ENCODE data around the gene MTX3. TPM values are rescaled to one million over a fixed set of nuclear protein-coding genes. Genes with fewer than 3 reads are reported as not detected.

Gene MTX3
- total and polyA plus RNA-seq, 2 donors (not counting 3 experiments of a cell fraction or from before 2014, with no cell fraction given), result 2.9 to 8.3 TPM

GRCh38 chr5:79964136-79964535 lies 26.9 kb downstream of the MTX3 start:
- intact Hi-C loops (cut with micrococcal nuclease), result no loop called here
- ChIA-PET CTCF (no interaction called here), POLR2A (no interaction called here)
- BruUV-seq (replicated peaks), result no TSS peak
- H3K9me3 ChIP-seq (replicated peaks; ENCODE audit: control insufficient read depth, insufficient read depth, low read length), result no peaks in the 10 kb centered on the region
- TF ChIP-seq GATA2 (IDR thresholded peaks at IDR 0.05; ENCODE audit: insufficient read depth, insufficient read length, low read depth, low read length) (no peak), JUN (IDR thresholded peaks at IDR 0.05; ENCODE audit: borderline replicate concordance, insufficient read depth, insufficient read length, low read depth) (no peak), POLR2AphosphoS5 (IDR thresholded peaks at IDR 0.05; ENCODE audit: insufficient read depth, low read depth, low read length) (no peak), POLR2A (IDR thresholded peaks at IDR 0.05; ENCODE audit: low read depth, low read length) (no peak), FOS (IDR thresholded peaks at IDR 0.05; ENCODE audit: borderline replicate concordance, insufficient read depth, low read length) (no peak), EZH2 (IDR thresholded peaks at IDR 0.05; ENCODE audit: borderline replicate concordance, low read depth, low read length, severe bottlenecking) (no peak), MYC (IDR thresholded peaks at IDR 0.05; ENCODE audit: low read depth, low read length) (no peak)
- TF ChIP-seq, protein P1, sequence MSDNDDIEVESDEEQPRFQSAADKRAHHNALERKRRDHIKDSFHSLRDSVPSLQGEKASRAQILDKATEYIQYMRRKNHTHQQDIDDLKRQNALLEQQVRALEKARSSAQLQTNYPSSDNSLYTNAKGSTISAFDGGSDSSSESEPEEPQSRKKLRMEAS (IDR thresholded peaks at IDR 0.05; ENCODE audit: insufficient read depth, insufficient read length), result no peak
- TF ChIP-seq, protein P2, sequence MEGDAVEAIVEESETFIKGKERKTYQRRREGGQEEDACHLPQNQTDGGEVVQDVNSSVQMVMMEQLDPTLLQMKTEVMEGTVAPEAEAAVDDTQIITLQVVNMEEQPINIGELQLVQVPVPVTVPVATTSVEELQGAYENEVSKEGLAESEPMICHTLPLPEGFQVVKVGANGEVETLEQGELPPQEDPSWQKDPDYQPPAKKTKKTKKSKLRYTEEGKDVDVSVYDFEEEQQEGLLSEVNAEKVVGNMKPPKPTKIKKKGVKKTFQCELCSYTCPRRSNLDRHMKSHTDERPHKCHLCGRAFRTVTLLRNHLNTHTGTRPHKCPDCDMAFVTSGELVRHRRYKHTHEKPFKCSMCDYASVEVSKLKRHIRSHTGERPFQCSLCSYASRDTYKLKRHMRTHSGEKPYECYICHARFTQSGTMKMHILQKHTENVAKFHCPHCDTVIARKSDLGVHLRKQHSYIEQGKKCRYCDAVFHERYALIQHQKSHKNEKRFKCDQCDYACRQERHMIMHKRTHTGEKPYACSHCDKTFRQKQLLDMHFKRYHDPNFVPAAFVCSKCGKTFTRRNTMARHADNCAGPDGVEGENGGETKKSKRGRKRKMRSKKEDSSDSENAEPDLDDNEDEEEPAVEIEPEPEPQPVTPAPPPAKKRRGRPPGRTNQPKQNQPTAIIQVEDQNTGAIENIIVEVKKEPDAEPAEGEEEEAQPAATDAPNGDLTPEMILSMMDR (IDR thresholded peaks at IDR 0.05; ENCODE audit: extremely low read depth in 1 of 2, insufficient read depth in 1 of 2, low read depth in 1 of 2, low read length in 2 of 2), result no peak
- no peak overlapping the region for H3K27ac ChIP-seq (ENCODE audit: insufficient read depth, low read depth, low read length)
- no peak for FAIRE-seq
- no peak overlapping the region for H3K9ac ChIP-seq (replicated peaks; ENCODE audit: extremely low read depth, insufficient read depth, low read length)
- H3K79me2 ChIP-seq (ENCODE audit: control insufficient read depth, insufficient read depth, low read length), result no peaks in the 10 kb centered on the region
- H4K20me1 ChIP-seq (replicated peaks; ENCODE audit: control insufficient read depth, extremely low read depth, insufficient read depth, low read length), result no peaks in the 10 kb centered on the region
- no peak for DNase-seq (ENCODE audit: low read depth, low spot score)
- H3K27me3 ChIP-seq (ENCODE audit: control insufficient read depth in 2 of 2, insufficient read depth in 2 of 2, low read length in 2 of 2), result peaks cover 1 to 2% of the 10 kb centered on the region in 2 experiments
- H2AFZ ChIP-seq (ENCODE audit: low read depth, low read length), result no peak overlapping the region
- H3K4me1 ChIP-seq (ENCODE audit: control insufficient read depth, extremely low read depth, insufficient read depth, low read length), result no peaks in the 10 kb centered on the region
- H3K36me3 ChIP-seq (ENCODE audit: control insufficient read depth in 2 of 2, extremely low read depth in 1 of 2, insufficient read depth in 2 of 2, low read length in 2 of 2), result no peaks in the 10 kb centered on the region
- dilution Hi-C loops (cut with MboI; ENCODE audit: extremely low pct_ligation_motif_present, low sequenced_read_pairs), result no loop called here
- no peaks in the 10 kb centered on the region for H3K9me1 ChIP-seq (replicated peaks; ENCODE audit: control insufficient read depth, extremely low read depth, insufficient read depth, low read length)
- H3K4me2 ChIP-seq (ENCODE audit: insufficient read depth, low read length), result no peak overlapping the region
- H3K4me3 ChIP-seq (replicated peaks in 1 of 3; ENCODE audit: insufficient read depth in 1 of 3, low read depth in 1 of 3, low read length in 3 of 3), result no peak overlapping the region
